HG02852 (cell line): ENCODE data around the gene IL1F10.

Experiments used
- ATAC-seq: cut with Tn5 transposase; IDR thresholded peaks from one replicate; pipeline ENCODE4 v1.9.1; 2021; ENCODE audit warnings: mild to moderate bottlenecking, moderate library complexity; ENCODE audit not compliant: unreplicated experiment

The IL1F10 gene

GRCh38 chr2:113111823-113112287 lies 44.1 kb downstream of the IL1F10 start:
- ATAC-seq, result no peak

- no peak for ATAC-seq
Measured at GRCh38 chr2:113112441-113112840, 44.7 kb downstream of the IL1F10 start.

DNA sequence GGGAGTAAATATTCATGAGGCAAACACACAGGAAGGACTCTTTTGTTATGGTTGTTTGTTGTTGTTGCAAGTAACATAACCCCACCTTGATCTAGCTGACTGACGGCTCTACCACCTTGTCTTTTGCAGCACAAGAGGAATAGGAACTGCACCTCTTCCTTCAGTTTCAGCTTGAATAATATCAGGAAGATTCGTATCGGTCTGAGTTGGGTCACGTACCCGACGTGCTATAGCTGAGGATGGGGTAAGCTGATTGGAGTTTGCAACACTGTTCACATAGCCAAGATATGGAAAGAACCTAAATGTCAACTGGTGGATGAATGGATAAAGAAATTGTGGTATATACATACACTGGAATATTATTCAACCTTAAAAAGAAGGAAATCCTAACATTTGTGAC lies 45.1 kb downstream of the IL1F10 start:
- ATAC-seq, result no peak

- no peak for ATAC-seq
Measured at GRCh38 chr2:113113807-113114206, 46.0 kb downstream of the IL1F10 start.

DNA sequence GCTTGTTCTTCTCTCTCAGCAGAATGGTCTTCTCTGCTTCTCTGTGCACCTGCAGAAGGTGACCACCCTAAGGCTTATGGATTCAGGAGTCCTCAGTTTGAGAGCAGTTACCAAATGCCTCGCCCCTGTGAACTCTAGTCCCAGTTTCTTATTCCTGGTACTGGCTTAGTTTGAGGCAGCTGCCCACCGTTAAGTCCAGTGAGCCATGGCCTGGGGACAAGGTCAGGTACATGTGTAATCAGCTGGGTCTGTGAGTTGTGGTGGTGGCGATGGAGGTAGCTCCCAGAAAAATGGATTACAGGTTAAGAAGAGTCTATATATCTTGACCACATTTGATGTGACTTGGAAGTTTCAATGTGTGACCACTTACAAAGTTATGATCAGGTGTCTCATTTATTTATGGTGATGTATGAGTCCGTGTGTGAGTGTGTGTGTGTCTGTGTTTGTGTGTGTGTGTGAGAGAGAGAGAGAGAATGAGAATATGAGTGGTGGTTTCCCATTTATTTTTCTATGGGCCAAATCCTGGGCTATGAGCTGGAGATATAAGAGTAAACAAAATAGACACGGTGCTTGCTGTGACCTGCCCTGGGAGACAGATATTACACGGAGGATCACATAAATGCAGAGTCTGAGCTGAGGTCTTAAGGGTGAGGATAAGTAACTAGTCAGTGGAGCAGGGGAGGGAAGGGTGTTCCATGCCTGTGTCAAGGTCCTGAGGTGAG lies 46.6 kb downstream of the IL1F10 start:
- ATAC-seq, result no peak

DNA sequence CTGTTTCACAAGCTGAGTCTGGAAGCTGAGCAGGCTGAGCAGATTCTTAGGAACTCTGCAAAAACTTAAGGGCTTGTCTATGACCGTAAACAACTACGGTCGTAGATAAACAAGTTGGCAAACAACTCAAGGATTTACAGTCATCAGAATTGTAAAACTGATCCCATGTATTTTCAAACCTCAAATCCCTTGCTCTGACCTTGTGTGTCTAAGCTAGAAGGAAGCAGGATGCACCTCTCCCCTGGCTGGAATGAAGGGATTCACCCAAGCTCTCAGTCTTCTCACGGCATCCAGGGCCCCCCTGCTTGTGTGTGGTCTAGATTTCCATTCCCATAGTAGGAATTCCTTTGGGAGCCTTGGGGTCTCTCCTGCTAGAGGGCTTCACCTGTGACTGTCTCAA lies 47.2 kb downstream of the IL1F10 start:
- ATAC-seq, result no peak

DNA sequence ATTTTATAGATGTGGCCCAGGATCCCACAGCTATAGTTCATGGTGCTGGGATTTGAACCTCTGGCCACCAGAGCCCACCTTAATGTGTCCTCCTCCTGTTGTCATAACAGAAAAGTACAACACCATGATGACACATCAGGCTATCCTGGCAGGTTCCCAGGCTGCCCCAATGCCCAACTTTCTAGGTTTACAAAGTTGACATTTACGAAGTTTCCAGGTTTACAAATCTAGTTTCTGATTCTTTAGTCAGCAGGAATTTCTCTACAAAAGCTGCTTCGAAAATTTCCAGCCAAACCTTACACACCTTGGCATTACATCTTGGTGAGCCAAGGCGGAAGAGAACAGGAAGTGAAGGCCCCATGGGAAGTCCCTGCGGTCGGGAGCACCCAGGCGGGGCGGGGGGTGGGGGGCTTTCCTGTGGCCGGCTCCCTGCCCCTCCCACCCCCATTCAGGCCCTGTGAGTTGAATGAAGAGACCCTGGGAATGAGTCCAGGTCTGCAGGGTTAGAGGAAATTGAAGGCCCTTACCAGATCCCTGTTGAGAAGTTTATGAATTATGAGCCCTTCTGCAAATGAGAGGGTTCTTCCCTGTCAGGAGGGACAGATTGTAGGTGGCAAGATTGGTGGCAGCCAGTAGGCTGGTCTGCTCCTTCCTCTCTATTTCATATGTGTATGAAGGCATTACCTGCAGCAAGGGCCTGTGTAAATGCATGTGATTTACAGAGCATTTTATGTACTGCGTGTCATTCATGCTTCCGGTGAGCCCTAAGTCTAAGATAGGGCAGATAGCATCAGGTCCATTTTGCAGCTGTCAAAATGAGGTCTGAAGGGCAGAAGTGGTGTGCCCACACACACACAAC lies 48.6 kb downstream of the IL1F10 start:
- peak; percentile 62 for ATAC-seq

GRCh38 chr2:113117541-113118262 lies 49.9 kb downstream of the IL1F10 start:
- ATAC-seq, result no peak

GRCh38 chr2:113118263-113118657 lies 50.5 kb downstream of the IL1F10 start:
- no peak for ATAC-seq

DNA sequence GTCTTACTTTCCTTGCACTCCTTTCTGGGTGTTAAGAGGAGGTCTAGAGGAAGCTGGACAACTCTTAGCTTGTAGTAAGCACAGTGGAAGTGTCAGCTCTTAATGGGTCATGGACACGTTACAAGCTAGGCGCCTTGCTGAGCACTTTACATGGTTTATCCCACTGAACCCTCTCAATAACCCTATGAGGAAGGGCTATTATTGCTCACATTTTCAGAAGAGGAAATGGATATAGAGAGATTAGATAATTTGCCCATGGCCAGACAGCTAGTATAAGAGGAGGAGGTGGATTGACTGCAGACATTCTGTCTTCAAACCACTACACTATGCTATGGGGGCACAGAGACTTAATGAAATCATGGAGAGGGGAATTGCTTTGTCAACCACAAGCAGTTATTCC lies 51.3 kb downstream of the IL1F10 start:
- ATAC-seq, result no peak

GRCh38 chr2:113120861-113121260 lies 53.1 kb downstream of the IL1F10 start:
- ATAC-seq, result no peak

GRCh38 chr2:113122364-113122763 lies 54.6 kb downstream of the IL1F10 start:
- ATAC-seq, result no peak

- no peak for ATAC-seq
Measured at GRCh38 chr2:113123726-113124125, 56.0 kb downstream of the IL1F10 start.

GRCh38 chr2:113124181-113124961 lies 56.6 kb downstream of the IL1F10 start:
- ATAC-seq, result peak; percentile 64
